Hepatocyte (in vitro differentiated cells): ENCODE results near the gene RARA. TPM values are rescaled to one million over a fixed set of nuclear protein-coding genes. Genes with fewer than 3 reads are reported as not detected.

Source experiments
- DNase-seq: peaks from one replicate; pipeline ENCODE4 v3.0.0-alpha.2; 2016; ENCODE audit warnings: low spot score
- H2AFZ ChIP-seq: fragments of 200-600 bp; sonication (generic); 2 replicates; pipeline ENCODE4 v1.6.0; 2016; ENCODE audit warnings: antibody characterized with exemption, mild to moderate bottlenecking
- H3K27ac ChIP-seq: fragments of 200-600 bp; sonication (generic); 2 replicates; pipeline ENCODE4 v1.5.1; 2016; ENCODE audit warnings: mild to moderate bottlenecking
- H3K27me3 ChIP-seq: fragments of 200-600 bp; sonication (generic); 2 replicates; pipeline ENCODE4 v1.6.1; 2016
- H3K36me3 ChIP-seq: fragments of 200-600 bp; sonication (generic); replicated peaks from 2 replicates; pipeline ENCODE4 v1.5.1; 2016; ENCODE audit warnings: low read depth; ENCODE audit not compliant: insufficient read depth
- H3K4me1 ChIP-seq: fragments of 200-600 bp; sonication (generic); 2 replicates; pipeline ENCODE4 v1.5.1; 2016; ENCODE audit warnings: mild to moderate bottlenecking, moderate library complexity; ENCODE audit not compliant: insufficient read depth
- H3K4me2 ChIP-seq: fragments of 200-600 bp; sonication (generic); 2 replicates; pipeline ENCODE4 v1.6.0; 2016
- H3K4me3 ChIP-seq: fragments of 200-600 bp; sonication (generic); 2 replicates; pipeline ENCODE4 v1.5.1; 2016; ENCODE audit warnings: mild to moderate bottlenecking
- H3K79me2 ChIP-seq: fragments of 200-600 bp; sonication (generic); 2 replicates; pipeline ENCODE4 v1.6.0; 2017; ENCODE audit warnings: mild to moderate bottlenecking
- H3K9me2 ChIP-seq: fragments of 200-600 bp; sonication (generic); replicated peaks from 2 replicates; pipeline ENCODE4 v1.6.0; 2017; ENCODE audit warnings: mild to moderate bottlenecking; ENCODE audit not compliant: insufficient read depth
- H3K9me3 ChIP-seq: fragments of 200-600 bp; sonication (generic); 2 replicates; pipeline ENCODE4 v1.5.1; 2016; ENCODE audit warnings: low read depth, mild to moderate bottlenecking
- H4K20me1 ChIP-seq: fragments of 200-600 bp; sonication (generic); 2 replicates; pipeline ENCODE4 v1.6.0; 2016; ENCODE audit warnings: mild to moderate bottlenecking; ENCODE audit not compliant: insufficient read depth, poor library complexity, severe bottlenecking
- EZH2 ChIP-seq: fragments of 200-600 bp; sonication (generic); IDR thresholded peaks from 2 replicates; pipeline ENCODE4 v1.6.1; 2016; ENCODE audit warnings: antibody characterized with exemption, mild to moderate bottlenecking, borderline replicate concordance
- EZH2phosphoT487 ChIP-seq: fragments of 200-600 bp; sonication (generic); IDR thresholded peaks from one replicate; pipeline ENCODE4 v1.6.1; 2018; ENCODE audit warnings: antibody characterized with exemption, mild to moderate bottlenecking, low read depth, moderate library complexity; ENCODE audit not compliant: unreplicated experiment, severe bottlenecking
- WGBS: methylation state at CpG from one replicate; pipeline ENCODE4 v1.1.6; 2016; ENCODE audit warnings: low lambda C conversion rate; ENCODE audit errors: missing lambda C conversion rate; 5-methylcytosine and 5-hydroxymethylcytosine counted together
- polyA plus RNA-seq: library from polyadenylated mRNA; unstranded; fragments of >200 nt; fragmentation: Nextera tagmentation; extraction: Ambion mirVana; gene quantifications from 2 replicates; pipeline ENCODE4 v1.2.1, GENCODE V29; 2016
- total RNA-seq: library from RNA; depleted of rRNA; stranded (reverse); fragments of >200 nt; gene quantifications from 2 replicates; pipeline ENCODE4 v1.2.3, GENCODE V29; 2014
- TF ChIP-seq, protein P1 (sequence below): fragments of 200-600 bp; sonication (generic); IDR thresholded peaks from 2 replicates; pipeline ENCODE4 v1.5.1; 2016; ENCODE audit warnings: antibody characterized with exemption, mild to moderate bottlenecking; ENCODE audit not compliant: poor library complexity

Gene RARA
- total and polyA plus RNA-seq, 2 experiments from 2014 or later, result 30.0 to 33.1 TPM

DNA sequence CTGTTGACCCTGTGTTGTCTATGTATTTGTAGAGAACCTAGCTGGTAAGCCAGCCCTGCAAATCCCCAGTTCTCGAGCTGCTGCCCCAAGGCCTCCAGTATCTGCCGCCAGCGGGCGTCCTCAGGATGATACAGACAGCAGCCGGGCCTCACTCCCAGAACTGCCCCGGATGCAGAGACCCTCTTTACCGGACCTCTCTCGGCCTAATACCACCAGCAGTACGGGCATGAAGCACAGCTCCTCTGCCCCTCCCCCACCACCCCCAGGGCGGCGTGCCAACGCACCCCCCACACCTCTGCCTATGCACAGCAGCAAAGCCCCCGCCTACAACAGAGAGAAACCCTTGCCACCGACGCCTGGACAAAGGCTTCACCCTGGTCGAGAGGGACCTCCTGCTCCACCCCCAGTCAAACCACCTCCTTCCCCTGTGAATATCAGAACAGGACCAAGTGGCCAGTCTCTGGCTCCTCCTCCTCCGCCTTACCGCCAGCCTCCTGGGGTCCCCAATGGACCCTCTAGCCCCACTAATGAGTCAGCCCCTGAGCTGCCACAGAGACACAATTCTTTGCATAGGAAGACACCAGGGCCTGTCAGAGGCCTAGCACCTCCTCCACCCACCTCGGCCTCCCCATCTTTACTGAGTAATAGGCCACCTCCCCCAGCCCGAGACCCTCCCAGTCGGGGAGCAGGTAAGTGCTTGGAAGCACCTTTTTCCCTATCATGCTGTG is 44.4 kb upstream of the RARA start:
- H3K4me3 ChIP-seq, result no peak overlapping the region
- H4K20me1 ChIP-seq, result no peaks in the 10 kb centered on the region
- no peaks in the 10 kb centered on the region for H3K4me1 ChIP-seq
- H3K27ac ChIP-seq, result no peak overlapping the region
- no peaks in the 10 kb centered on the region for H3K9me3 ChIP-seq
- TF ChIP-seq, protein P1, sequence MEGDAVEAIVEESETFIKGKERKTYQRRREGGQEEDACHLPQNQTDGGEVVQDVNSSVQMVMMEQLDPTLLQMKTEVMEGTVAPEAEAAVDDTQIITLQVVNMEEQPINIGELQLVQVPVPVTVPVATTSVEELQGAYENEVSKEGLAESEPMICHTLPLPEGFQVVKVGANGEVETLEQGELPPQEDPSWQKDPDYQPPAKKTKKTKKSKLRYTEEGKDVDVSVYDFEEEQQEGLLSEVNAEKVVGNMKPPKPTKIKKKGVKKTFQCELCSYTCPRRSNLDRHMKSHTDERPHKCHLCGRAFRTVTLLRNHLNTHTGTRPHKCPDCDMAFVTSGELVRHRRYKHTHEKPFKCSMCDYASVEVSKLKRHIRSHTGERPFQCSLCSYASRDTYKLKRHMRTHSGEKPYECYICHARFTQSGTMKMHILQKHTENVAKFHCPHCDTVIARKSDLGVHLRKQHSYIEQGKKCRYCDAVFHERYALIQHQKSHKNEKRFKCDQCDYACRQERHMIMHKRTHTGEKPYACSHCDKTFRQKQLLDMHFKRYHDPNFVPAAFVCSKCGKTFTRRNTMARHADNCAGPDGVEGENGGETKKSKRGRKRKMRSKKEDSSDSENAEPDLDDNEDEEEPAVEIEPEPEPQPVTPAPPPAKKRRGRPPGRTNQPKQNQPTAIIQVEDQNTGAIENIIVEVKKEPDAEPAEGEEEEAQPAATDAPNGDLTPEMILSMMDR, result no peak
- TF ChIP-seq EZH2phosphoT487, result no peak
- TF ChIP-seq EZH2, result no peak
- H3K27me3 ChIP-seq, result no peaks in the 10 kb centered on the region
- no peaks in the 10 kb centered on the region for H3K79me2 ChIP-seq
- no peak overlapping the region for H2AFZ ChIP-seq
- no peaks in the 10 kb centered on the region for H3K9me2 ChIP-seq
- no peaks in the 10 kb centered on the region for H3K36me3 ChIP-seq
- WGBS, result 97% methylated on average over 15 of the region's 21 CpGs
- DNase-seq, result no peak
- H3K4me2 ChIP-seq, result no peak overlapping the region

- Histone ChIP-seq H3K27me3 (no peaks in the 10 kb centered on the region), H3K4me2 (no peak overlapping the region), H3K27ac (no peak overlapping the region), H3K36me3 (no peaks in the 10 kb centered on the region), H2AFZ (no peak overlapping the region), H3K4me1 (no peaks in the 10 kb centered on the region), H3K4me3 (no peak overlapping the region), H3K9me2 (no peaks in the 10 kb centered on the region), H3K9me3 (no peaks in the 10 kb centered on the region), H4K20me1 (no peaks in the 10 kb centered on the region), H3K79me2 (no peaks in the 10 kb centered on the region)
- 93% methylated on average over 5 of the region's 5 CpGs for WGBS
- TF ChIP-seq EZH2phosphoT487 (no peak), EZH2 (no peak)
- TF ChIP-seq, protein P1, result no peak
- DNase-seq, result no peak
Observed at GRCh38 chr17:40265337-40265736, 43.6 kb upstream of the RARA start.

- no peaks in the 10 kb centered on the region for H4K20me1 ChIP-seq
- no peaks in the 10 kb centered on the region for H3K36me3 ChIP-seq
- H3K9me3 ChIP-seq, result no peaks in the 10 kb centered on the region
- H3K9me2 ChIP-seq, result no peaks in the 10 kb centered on the region
- no peaks in the 10 kb centered on the region for H3K4me1 ChIP-seq
- no peak for DNase-seq
- no peak overlapping the region for H3K4me3 ChIP-seq
- H2AFZ ChIP-seq, result no peak overlapping the region
- H3K27me3 ChIP-seq, result no peaks in the 10 kb centered on the region
- H3K79me2 ChIP-seq, result no peaks in the 10 kb centered on the region
- 96% methylated on average over 6 of the region's 6 CpGs for WGBS
- no peak overlapping the region for H3K4me2 ChIP-seq
- no peak for TF ChIP-seq EZH2phosphoT487
- TF ChIP-seq EZH2, result no peak
- TF ChIP-seq, protein P1, result no peak
- no peak overlapping the region for H3K27ac ChIP-seq
Observed at GRCh38 chr17:40266882-40267281, 42.1 kb upstream of the RARA start.
